Peyer's patch (tissue), 4 donors: ENCODE data around the gene DOCK3.

Experiments
- CTCF ChIP-seq, 6 experiments: fragments of 450-650 bp in 4 of 6; fragments of 200-600 bp in 2 of 6; sonication (generic) in 1 of 6; IDR thresholded peaks; one replicate each; pipeline ENCODE4 v1.5.1; 2017 to 2019; ENCODE audit warnings: antibody characterized with exemption in 6 of 6, mild to moderate bottlenecking in 3 of 6, moderate library complexity in 1 of 6
- POLR2A ChIP-seq, 2 donors: fragments of 450-650 bp; IDR thresholded peaks; one replicate each; pipeline ENCODE4 v1.5.1; 2017; ENCODE audit warnings: antibody characterized with exemption in 2 of 2, mild to moderate bottlenecking in 2 of 2, moderate library complexity in 2 of 2

GRCh38 chr3:51382076-51382745 lies 707.5 kb downstream of the DOCK3 start:
- TF ChIP-seq CTCF (IDR thresholded peaks at IDR 0.05) (no peak), POLR2A (IDR thresholded peaks at IDR 0.05) (no peak)
